SKM-1 treated with dmso at 0.1 percent for 144 hours (cell line): Measurements from ENCODE around the gene S100A5.
"Not testable (repeated sequence)": the region's sequence is repeated elsewhere in the genome, so short reads cannot be mapped to it uniquely, and the experiment has no call there.

Source experiments
- DNase-seq: peaks from one replicate; lab custom pipeline; 2025; ENCODE audit not compliant: unreplicated experiment; lab: John Stamatoyannopoulos, UW

S100A5 gene, protein sequence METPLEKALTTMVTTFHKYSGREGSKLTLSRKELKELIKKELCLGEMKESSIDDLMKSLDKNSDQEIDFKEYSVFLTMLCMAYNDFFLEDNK

DNA sequence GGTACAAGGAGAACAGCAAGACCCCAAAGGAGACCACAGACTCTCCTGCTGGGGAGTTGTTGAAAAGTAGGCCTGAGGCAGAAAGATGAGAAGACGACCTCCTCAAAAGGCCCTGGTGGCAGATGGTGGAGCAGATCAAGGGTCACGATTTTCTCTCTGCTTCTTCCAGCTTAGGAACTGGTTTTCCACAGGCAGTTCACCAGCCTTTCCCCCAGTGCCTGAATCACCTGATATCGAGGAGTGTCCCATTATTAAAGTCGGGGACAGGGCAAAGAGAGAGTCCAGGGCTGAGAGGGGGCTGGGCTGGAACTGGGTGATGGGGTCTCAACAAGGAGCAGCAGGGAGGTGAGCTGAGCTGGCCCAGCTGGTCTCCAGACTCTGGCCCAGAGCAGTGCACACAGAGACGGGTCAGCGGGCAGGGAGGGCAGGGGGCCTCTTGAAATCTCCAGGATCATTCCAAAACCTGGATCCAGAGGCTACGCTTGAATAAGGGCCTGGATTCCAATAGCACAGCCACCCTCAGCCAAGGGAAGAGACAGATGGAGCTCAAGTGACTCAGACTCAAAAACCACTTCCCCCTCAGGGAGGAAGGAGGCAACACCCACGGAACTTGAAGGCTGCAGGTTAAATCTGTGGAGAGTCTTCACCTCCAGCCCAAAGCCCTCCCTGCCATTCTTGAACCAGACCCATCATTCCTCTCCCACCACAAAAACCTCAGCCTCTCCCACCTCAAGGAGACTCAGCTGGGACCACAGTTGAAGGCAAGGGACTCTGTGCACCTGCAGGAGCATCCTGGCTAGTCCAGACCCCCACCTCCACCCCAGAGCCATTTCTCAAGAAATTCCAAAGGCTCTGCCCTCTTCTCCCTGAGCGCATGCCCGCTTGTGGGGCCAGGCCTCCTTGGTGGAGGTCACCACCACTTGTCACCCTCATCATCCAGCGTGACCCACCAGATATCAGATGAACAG lies at the start of gene S100A5:
TSS of gene S100A5 (minus strand) at position 541 of the 968 bp plus-strand sequence. CDS start 743 bp downstream, outside the sequence.
- DNase-seq = peak; percentile 87

DNA sequence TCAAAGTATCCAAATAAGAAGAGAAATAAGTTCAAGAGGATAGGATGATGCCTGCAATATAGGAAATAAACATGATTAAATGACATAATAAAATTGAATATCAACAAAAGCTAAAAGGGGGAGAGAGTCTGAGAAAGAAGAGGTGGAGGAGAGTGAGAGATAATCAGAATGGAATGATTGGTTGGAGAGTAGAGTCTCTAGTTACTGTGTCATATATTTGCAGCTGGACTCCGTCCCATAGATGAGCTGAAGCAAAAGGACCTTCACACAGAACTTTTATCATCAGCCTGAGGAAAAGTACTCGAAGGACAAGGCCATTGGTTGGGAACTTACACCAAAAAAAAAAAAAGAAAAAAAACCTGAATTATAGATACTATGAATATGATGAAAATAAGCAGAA lies 47.7 kb upstream of the S100A5 start:
- DNase-seq = no peak

DNA sequence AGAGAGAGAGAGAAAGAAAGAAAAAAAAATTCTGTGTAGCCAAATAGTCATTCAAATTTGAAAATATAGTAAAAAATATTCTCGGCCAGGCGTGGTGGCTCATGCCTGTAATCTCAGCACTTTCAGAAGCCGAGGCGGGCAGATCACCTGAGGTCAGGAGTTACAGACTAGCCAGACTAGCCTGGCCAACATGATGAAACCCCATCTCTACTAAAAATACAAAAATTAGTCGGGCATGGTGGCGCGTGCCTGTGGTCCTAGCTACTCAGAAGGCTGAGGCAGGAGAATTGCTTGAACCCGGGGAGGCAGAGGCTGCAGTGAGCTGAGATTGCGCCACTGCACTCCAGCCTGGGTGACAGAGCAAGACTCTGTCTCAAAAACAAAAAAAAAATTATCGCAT lies 47.3 kb upstream of the S100A5 start:
- not testable (repeated sequence) for DNase-seq

GRCh38 chr1:153587314-153587713 lies 46.6 kb upstream of the S100A5 start:
- DNase-seq = no peak

DNA sequence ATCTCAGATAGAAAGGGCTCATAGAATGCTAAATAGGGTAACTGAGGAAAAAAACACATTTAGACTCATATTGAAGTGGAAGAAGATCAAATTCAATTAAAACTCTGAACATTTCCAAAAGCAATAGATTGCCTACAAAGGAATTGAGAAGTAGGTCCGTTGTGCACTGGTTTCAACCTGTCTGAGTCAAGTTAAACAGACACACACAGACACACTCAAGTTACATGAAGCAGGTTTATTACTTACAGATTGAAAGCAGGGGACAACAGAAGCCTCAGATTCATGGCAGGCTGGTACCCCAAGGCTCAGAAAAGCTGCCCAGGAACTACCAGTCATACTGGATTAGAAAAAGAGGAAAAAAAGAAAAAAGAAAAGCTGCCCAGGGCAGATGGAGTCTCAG lies 45.6 kb upstream of the S100A5 start:
- no peak for DNase-seq

DNA sequence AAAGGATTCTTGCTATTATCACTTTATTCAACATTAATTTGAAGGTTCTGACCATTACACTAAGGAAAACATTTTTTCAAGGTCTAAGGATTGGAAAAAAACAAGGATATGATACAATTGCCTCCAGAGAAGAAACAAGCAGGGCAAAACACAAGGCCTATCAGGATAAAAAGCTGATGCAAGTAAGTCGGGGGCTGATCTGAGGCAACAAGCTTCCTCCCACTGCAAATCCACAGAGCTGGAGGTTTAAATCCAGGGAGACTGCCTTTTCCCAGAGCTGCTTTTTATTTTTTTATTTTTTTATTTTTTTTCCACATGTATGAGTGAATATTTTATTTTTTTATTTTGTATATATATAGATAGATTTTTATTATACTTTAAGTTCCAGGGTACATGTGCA lies 44.3 kb upstream of the S100A5 start:
- DNase-seq = no peak

- DNase-seq = no peak
Measured at GRCh38 chr1:153583976-153584375, 43.2 kb upstream of the S100A5 start.

GRCh38 chr1:153583514-153583913 lies 42.8 kb upstream of the S100A5 start:
- DNase-seq = not testable (repeated sequence)

GRCh38 chr1:153582836-153583235 lies 42.1 kb upstream of the S100A5 start:
- not testable (repeated sequence) for DNase-seq

GRCh38 chr1:153578936-153579335 lies 38.2 kb upstream of the S100A5 start:
- DNase-seq = no peak

DNA sequence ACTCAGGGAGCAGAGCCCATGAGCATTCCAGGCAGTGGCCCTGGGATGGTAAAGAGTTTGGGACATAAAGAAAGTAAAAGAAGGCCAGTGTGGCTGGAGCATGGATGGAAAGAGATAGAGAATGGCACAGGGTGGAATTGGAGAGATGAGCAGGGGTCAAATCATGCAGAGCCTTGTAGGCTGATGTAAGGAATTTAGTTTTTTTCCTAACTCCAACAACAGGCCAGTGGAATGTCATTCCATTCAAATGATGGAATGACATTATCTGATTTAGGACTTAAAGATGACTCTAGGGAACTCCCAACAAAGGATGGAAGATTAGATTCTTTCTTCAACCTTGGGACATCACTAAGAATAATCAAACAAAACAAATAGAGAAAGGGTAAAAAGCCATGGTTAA lies 37.8 kb upstream of the S100A5 start:
- DNase-seq = no peak

DNA sequence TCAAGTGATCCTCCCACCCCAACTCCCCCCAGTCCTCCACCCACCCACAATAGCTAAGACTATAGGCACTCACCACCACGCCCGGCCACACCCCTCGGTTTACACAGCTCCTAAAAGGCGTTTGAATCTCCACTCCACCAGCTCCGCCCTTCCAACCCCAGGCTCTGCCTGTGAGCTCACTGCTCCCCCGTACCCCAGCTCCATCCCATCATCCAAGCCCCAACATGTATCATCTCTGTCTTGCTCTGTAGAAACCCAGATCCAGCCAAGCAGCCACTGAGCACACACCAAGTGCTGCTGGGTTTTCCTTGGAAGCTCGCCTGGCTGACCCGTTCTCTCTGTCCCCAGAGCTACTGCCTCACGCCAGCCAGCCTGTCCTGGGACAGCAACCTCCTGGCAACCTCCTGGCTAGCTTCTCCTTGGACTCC lies 36.9 kb upstream of the S100A5 start:
- DNase-seq = no peak

GRCh38 chr1:153577138-153577537 lies 36.4 kb upstream of the S100A5 start:
- peak; percentile 57 for DNase-seq

- DNase-seq = not testable (repeated sequence)
Measured at GRCh38 chr1:153575497-153575896, 34.8 kb upstream of the S100A5 start.

GRCh38 chr1:153575081-153575491 lies 34.4 kb upstream of the S100A5 start:
- not testable (repeated sequence) for DNase-seq

DNA sequence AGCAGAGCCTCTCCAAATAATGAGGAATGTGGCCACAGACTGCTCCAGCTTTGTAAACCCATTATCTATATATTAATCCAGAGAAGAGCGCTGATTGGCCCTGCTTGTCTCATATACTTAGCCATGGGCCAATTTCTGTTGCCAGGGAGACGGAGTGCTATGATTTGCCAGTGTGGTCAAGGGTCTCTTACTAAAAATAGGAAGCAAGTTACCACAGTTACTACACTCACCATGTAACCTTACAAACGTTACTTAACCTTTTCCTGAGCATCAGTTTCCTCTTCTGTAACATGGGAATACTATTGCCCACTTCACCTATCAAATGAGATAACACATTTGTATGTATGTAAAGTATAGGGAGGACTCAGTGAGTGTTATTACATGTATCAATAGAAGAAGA lies 32.6 kb upstream of the S100A5 start:
- DNase-seq = peak; percentile 95

DNA sequence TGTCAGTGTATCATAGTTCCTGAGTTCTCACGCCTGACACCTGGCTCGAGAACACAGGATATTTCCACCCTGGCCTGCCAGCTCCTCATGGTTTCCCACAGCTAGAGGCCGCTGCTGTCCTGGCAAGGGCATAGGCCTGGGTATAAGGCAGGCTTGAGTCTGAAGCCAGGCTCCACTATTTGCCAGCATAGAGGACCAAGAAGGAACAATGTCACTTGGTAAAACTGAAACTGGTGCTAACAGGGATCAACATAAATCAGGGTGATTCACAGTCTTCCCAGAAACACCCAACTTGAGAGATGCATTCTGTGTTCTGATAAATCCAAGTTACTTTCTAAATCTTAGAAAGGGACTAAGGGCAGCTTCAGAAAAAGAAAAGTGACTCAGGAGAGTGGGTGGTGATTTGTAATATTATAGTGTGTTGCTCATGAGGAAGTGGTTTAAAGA lies 31.9 kb upstream of the S100A5 start:
- DNase-seq = peak; percentile 76

- no peak for DNase-seq
Measured at GRCh38 chr1:153571706-153572105, 31.0 kb upstream of the S100A5 start.

GRCh38 chr1:153570874-153571273 lies 30.1 kb upstream of the S100A5 start:
- DNase-seq = no peak

DNA sequence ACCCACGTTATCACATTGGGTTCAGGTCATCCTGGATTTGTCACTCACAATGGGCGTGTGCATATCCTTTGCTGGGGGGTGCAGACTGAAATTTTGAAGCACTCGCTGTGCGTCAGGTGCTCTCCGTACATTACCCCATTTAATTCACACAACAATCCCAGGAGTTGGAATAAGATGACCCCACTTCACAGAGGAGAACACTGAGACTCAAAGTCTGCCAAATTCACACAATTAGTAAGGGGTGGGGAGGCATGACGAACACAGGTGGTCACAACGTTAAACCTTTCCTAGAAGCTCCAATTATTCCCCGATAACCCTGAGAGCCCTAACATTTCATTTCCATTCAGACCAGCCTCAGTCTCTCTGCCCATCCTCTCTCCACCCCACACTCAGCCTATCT lies 28.7 kb upstream of the S100A5 start:
- no peak for DNase-seq

DNA sequence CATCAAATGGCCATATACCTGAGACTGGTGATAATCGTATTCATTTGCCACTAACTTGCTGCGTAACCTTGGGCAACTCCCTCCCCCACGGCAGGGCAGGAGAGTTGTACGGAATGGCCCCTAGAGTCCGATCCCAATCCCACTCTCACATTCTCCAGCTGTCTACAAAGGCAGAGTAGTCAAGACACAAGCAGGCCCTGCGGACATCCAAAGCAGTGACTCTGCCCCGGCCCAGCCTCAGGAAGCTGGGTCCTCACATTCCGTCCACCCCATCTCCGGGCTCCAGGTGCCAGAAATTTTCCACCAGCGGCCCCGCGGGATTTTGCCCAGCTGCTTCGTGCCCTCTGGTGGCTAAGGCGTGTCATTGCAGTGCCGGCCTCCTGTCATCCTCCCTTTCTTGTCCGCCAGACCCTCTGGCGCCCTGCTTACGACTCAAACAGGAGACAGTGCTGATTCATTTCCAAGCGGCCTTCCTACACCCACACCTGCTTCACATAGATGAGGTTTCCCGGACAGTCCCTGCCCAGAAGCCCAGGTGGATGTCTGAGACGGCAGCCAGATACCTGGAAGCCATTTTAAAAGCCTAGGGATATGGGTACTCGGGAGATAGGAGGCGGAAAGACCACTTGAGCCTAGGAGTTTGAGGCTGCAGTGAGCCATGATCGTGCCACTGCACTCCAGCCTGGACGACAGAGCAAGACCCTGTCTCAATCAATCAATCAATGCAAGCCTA lies 27.8 kb upstream of the S100A5 start:
- DNase-seq = peak; percentile 85
